Choroid plexus epithelial cell (primary cell): Measurements from ENCODE around the gene LHFPL6.

Experiments
- DNase-seq: peaks from one replicate; pipeline ENCODE4 v3.0.0-alpha.2; 2010; ENCODE audit warnings: low read depth
- H3K4me3 ChIP-seq: 2 replicates; pipeline ENCODE4 v1.5.1; 2011; ENCODE audit warnings: low read depth, mild to moderate bottlenecking, control low read depth, low read length, moderate library complexity
- TF ChIP-seq, protein P1 (sequence below): conservative IDR thresholded peaks from 2 replicates; pipeline ENCODE4 v1.5.1; 2011; ENCODE audit warnings: low read depth, mild to moderate bottlenecking, control low read depth, inconsistent platforms, low read length, moderate library complexity

LHFPL6 gene

DNA sequence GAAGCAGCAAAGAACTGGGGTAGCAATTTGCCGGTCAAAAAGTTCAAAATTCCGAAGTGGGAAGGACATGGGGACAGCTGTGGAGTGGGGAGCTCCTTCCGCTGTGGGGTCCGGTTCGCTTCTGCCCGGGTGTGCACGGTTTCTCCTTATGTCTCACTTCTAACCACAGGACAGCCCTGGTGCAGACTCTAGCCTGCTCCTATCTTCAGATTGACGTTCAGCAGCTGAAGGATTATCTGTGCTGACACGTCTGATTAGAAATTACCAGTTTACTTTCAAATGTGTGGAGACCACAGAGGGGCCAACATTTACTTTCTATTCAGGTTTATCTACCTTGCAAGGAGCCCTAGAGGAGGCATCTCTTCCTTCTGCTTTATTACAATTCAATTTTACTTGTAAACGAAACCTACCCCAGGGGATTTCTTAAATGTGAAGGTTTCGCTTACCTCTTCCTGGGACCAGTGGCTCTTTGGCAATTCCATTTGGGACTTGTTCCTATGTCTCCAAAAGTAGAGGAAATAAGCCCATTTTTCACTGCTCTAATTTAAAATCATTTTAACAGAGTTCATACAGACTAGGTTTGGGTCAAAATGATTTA lies 27.3 kb downstream of the LHFPL6 start:
- no peak for DNase-seq
- TF ChIP-seq, protein P1, sequence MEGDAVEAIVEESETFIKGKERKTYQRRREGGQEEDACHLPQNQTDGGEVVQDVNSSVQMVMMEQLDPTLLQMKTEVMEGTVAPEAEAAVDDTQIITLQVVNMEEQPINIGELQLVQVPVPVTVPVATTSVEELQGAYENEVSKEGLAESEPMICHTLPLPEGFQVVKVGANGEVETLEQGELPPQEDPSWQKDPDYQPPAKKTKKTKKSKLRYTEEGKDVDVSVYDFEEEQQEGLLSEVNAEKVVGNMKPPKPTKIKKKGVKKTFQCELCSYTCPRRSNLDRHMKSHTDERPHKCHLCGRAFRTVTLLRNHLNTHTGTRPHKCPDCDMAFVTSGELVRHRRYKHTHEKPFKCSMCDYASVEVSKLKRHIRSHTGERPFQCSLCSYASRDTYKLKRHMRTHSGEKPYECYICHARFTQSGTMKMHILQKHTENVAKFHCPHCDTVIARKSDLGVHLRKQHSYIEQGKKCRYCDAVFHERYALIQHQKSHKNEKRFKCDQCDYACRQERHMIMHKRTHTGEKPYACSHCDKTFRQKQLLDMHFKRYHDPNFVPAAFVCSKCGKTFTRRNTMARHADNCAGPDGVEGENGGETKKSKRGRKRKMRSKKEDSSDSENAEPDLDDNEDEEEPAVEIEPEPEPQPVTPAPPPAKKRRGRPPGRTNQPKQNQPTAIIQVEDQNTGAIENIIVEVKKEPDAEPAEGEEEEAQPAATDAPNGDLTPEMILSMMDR: no peak
- H3K4me3 ChIP-seq: no peak overlapping the region

DNA sequence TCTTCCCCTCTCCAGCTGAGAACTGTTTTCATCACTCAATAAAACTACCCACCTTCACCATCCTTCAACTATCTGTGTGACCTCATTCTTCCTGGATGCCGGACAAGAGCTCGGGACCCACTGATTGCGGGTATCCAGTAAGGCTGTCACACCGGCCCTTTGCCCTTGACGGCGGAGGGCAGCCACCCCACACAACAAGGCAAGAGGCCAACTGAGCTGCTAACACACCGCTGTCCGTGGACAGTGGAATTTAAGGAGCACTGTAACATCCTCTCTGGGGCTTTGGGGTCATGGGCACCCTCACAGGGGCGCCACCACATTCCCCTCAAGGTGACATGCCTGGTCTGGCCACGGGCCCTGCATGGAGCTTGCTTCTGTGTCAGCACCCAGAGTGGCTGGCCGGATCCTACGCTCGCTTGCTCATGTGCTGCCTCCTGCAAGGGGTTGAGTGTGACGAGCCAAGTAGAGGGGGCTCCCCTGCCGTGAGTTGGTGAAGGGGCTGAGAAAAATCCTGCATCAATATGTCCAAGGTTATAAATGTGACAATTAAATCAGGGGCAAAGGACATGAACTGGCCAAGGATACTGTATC lies 31.4 kb downstream of the LHFPL6 start:
- no peak for DNase-seq
- TF ChIP-seq, protein P1: no peak

DNA sequence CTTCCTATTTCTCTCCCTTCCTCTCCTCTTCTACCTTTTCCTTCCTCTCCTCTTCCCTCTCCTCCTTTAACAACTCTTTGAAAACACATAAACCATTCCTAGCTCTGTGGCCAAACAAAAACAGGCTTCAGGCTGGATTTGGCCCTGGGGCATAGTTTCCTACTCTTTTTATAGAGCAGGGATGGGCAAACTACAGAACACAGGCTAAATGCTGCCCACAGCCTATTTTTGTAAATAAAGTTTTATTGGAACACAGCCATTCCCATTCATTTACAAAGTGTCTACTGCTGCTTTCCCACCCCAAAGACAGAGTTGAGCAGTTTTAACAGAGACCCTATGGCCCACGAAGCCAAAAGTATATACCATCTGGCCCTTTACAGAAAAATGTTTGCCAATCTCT lies 35.4 kb downstream of the LHFPL6 start:
- TF ChIP-seq, protein P1: no peak
- no peak overlapping the region for H3K4me3 ChIP-seq
- DNase-seq: no peak

More for the DNA sequence above, 31.4 kb downstream of the LHFPL6 start:
- no peak overlapping the region for H3K4me3 ChIP-seq

DNA sequence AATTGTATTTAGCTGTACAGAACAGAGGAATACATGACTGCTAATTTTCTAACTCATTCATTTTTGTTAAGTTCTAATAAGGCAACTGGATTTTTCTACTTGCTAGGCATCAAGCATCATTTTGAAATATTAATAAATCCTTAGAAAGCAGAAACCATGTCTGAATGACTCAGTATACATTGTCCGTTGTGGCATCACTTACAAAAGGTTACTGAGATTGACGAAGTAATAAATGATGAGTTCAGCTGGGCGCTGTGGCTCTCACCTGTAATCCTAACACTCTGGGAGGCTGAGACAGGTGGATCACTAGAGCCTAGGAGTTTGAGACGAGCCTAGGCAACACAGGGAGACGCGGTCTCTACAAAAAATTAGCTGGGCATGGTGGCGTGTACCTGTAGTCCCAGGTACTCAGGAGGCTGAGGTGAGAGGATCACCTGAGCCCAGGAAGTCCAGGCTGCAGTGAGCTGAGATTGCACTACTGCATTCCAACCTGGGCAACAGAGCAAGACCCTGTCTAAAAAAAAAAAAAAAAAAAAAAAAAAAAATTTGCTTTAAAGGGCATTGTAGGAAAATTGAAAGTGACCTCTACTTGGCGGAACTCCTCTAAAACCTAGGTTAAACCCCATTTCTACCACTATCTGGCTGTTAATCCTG lies 36.6 kb downstream of the LHFPL6 start:
- TF ChIP-seq, protein P1: no peak
- H3K4me3 ChIP-seq: no peak overlapping the region
- DNase-seq: no peak

DNA sequence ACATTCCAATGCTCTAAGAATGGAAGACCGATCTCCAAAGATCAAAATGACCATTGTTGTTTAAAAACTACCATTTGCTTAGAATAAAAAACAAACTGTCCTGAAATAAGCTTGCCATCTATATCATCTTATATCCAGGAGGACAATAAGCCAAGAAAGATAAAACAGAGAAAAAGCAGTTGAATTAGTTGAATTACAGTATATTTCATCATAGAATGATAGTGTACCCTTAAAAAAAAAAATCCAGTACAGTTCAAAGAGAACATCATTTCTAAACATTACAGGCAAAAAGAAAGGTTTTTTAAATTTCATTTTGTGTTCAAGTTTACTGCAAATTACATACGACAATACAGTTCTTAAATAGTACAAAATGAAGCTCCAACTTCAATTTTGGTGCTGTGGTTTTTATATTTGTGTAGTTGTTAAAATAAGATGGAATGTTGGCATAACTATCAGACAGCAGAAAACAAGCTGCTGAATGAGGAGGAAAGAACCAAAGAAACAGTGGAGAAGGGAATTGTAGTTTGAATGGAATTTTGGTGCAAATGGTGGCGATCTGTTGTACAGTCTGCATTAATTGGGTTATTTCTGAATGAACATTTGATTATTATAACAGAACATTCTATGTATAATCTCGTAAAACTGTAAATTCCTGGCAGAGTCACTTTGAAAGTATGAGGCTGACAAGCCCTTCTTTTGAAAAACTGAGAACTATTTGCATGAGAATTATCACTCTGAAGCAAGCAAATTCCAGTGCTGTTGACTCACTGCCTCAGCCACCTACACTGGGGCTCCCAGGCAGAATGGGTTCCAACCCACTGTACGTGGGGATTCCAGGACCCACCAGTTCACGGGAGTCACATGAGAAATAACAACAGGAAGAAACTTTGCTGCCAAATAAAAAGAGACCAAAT lies 37.7 kb downstream of the LHFPL6 start:
- TF ChIP-seq, protein P1: no peak
- DNase-seq: peak; percentile 96
- peak overlapping the region; percentile 8 for H3K4me3 ChIP-seq

DNA sequence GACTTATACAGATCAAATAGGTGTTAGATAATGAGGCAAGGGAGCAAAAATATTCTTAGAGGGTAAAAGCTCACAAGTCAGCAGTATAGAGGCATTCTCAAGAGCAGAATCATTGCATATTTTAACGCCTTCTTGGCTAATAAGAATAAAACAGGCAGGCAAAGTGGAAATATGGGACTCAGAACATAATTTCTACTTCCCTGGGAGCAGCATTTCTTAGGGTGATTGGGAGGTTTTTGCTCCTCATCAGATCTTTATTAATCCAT lies 39.6 kb downstream of the LHFPL6 start:
- no peak overlapping the region for H3K4me3 ChIP-seq
- no peak for DNase-seq
- TF ChIP-seq, protein P1: no peak
